Heart right ventricle (tissue), 16 donors: ENCODE data around the gene MGAT5. TPM values are rescaled to one million over a fixed set of nuclear protein-coding genes. Genes with fewer than 3 reads are reported as not detected.

ENCODE experiments used
- ATAC-seq, 8 donors: fragments of 200-7000 bp; cut with Tn5 transposase; one replicate each; pipeline ENCODE4 v1.9.1; 2020; ENCODE audit warnings: mild to moderate bottlenecking in 8 of 8, moderate library complexity in 8 of 8, moderate number of reproducible peaks in 1 of 8
- DNase-seq, 2 donors: peaks; one replicate each; pipeline ENCODE4 v3.0.0-alpha.2; 2020
- H3K27ac ChIP-seq, 10 donors: fragments of 200-600 bp; sonication (generic) in 2 of 10; one replicate each; pipeline versions ENCODE4 v1.5.0 to v1.8.0; 2020 to 2022; ENCODE audit warnings: mild to moderate bottlenecking in 3 of 10
- H3K27me3 ChIP-seq, 7 donors: fragments of 200-600 bp; one replicate each; pipeline ENCODE4 v1.8.0; 2021 to 2022; ENCODE audit warnings: mild to moderate bottlenecking in 2 of 7
- H3K36me3 ChIP-seq, 9 donors: fragments of 200-600 bp; sonication (generic) in 1 of 9; one replicate each; pipeline versions ENCODE4 v1.5.0 to v1.8.0; 2020 to 2022; ENCODE audit warnings: mild to moderate bottlenecking in 2 of 9
- H3K4me1 ChIP-seq, 9 donors: fragments of 200-600 bp; sonication (generic) in 1 of 9; one replicate each; pipeline versions ENCODE4 v1.5.0 to v1.8.0; 2020 to 2022; ENCODE audit warnings: mild to moderate bottlenecking in 4 of 9
- H3K4me3 ChIP-seq, 10 donors: fragments of 200-600 bp; sonication (generic) in 2 of 10; one replicate each; pipeline versions ENCODE4 v1.5.0 to v1.8.0; 2020 to 2022; ENCODE audit warnings: mild to moderate bottlenecking in 7 of 10, moderate library complexity in 2 of 10
- H3K9me3 ChIP-seq, 11 donors: fragments of 200-600 bp in 10 of 11; sonication (generic) in 2 of 11; one replicate each; pipeline versions ENCODE4 v1.5.0 to v1.8.0; 2013 to 2022; ENCODE audit warnings: mild to moderate bottlenecking in 2 of 11, control low read depth in 1 of 11, moderate library complexity in 1 of 11
- WGBS, 2 donors: extraction: QIAGEN DNeasy Blood & Tissue Kit; methylation state at CpG; one replicate each; pipeline ENCODE4 v1.1.7; 2013; ENCODE audit warnings: inconsistent platforms in 1 of 2; 5-methylcytosine and 5-hydroxymethylcytosine counted together
- intact Hi-C, 10 donors: fragments of 100-400 bp; cut with DNase I; formaldehyde crosslinking; loops; one replicate each; pipeline versions ENCODE4 v1.11.1 to v1.14.2; 2022
- polyA plus RNA-seq, 2 donors: library from polyadenylated mRNA; stranded (reverse); fragments of 200-250 nt; gene quantifications; one replicate each; pipeline ENCODE4 v1.2.3, GENCODE V29; 2013
- total RNA-seq, 10 donors: library from RNA; stranded (reverse); fragmentation: NEBNext Ultra II Directional in 3 of 10; extraction: Animal tissue kit (Norgen Biotek cat#: 25700) in 3 of 10; gene quantifications; one replicate each; pipeline versions ENCODE4 v1.2.1 to v1.2.4, GENCODE V29; 2021 to 2023
- TF ChIP-seq, protein P1 (sequence below), 9 donors: fragments of 200-600 bp; sonication (generic) in 2 of 9; IDR thresholded peaks; one replicate each; pipeline versions ENCODE4 v1.5.0 to v1.8.0; 2021 to 2022; ENCODE audit warnings: antibody characterized with exemption in 9 of 9, mild to moderate bottlenecking in 5 of 9, moderate library complexity in 1 of 9
- donor health status: Arrhythmogenic right ventricular cardiomyopathy.
- donor health status: ischemic (EF 13 %, LVEDD 7.1; RV severe dilation, severe dysfunction).
- donor health status: healthy with polysubstance abuse.
- donor health status: DM: no; HTN: yes; CAD: no.
- donor health status: DM: no; HTN: no; CAD: no.
- donor health status: ischemic (EF 25% LVEDD 6.9; RV normal size, moderate dysfunction).
- donor health status: ischemic (EF 25% LVEDD 5.7; RV mildly dilated, moderate dysfunction).
- donor health status: healthy.
- donor health status: DM: yes; HTN: yes; CAD: no.
- donor health status: Ischemic cardiomyopathy.
- donor health status: ischemic (EF 35%, LVEDD 5.7; RV mildly dilated, moderate dysfunction).
- donor health status: nonischemic (EF 11% LVEDD 7.7; RV severe dilation, severe dysfunction).
- donor health status: DM: yes; HTN: yes; CAD: no.
- donor health status: PGD.
- donor health status: ischemic (EF 29% LVEDD 5.4; RV normal size, mild dysfunction).
- donor health status: nonischemic (EF 23%, LVEDD 6.1; RV moderate dilation, normal function).

Gene MGAT5
- total and polyA plus RNA-seq, 12 donors, result 6.4 to 111 (median 92.2) TPM

DNA sequence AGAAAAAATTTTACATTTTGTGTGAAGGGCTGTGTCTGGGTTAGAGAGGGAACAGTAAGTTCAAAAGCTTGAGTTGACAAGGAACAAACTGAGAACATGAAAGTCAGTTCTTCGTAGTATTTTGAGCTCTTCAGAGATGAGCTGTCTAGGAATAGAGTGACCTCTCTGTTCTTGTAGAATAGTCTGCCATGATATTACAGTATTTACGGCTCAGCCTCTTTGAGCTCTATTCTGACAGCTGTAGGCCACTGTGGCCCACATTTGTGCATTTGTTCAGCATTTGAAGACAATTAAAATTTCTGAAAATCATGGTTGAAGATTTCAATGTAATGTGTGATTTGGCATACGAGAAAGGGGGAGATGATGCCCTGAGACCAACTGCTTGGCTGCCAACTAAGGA, 172.8 kb downstream of the MGAT5 start:
- intact Hi-C loops, result no loop called here
- Histone ChIP-seq H3K27ac (no peak overlapping the region), H3K4me1 (peaks cover 0 to 9% (median 3%) of the 10 kb centered on the region in 9 donors), H3K27me3 (no peaks in the 10 kb centered on the region), H3K36me3 (peaks cover 0 to 88% (median 13%) of the 10 kb centered on the region in 9 donors), H3K4me3 (no peak overlapping the region), H3K9me3 (no peaks in the 10 kb centered on the region)
- TF ChIP-seq, protein P1, sequence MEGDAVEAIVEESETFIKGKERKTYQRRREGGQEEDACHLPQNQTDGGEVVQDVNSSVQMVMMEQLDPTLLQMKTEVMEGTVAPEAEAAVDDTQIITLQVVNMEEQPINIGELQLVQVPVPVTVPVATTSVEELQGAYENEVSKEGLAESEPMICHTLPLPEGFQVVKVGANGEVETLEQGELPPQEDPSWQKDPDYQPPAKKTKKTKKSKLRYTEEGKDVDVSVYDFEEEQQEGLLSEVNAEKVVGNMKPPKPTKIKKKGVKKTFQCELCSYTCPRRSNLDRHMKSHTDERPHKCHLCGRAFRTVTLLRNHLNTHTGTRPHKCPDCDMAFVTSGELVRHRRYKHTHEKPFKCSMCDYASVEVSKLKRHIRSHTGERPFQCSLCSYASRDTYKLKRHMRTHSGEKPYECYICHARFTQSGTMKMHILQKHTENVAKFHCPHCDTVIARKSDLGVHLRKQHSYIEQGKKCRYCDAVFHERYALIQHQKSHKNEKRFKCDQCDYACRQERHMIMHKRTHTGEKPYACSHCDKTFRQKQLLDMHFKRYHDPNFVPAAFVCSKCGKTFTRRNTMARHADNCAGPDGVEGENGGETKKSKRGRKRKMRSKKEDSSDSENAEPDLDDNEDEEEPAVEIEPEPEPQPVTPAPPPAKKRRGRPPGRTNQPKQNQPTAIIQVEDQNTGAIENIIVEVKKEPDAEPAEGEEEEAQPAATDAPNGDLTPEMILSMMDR (IDR thresholded peaks at IDR 0.05), result no peak
- WGBS, 2 donors, result 86 to 90% methylated on average over 3 of the region's 3 CpGs
- DNase-seq (no peak), ATAC-seq (no peak)

DNA sequence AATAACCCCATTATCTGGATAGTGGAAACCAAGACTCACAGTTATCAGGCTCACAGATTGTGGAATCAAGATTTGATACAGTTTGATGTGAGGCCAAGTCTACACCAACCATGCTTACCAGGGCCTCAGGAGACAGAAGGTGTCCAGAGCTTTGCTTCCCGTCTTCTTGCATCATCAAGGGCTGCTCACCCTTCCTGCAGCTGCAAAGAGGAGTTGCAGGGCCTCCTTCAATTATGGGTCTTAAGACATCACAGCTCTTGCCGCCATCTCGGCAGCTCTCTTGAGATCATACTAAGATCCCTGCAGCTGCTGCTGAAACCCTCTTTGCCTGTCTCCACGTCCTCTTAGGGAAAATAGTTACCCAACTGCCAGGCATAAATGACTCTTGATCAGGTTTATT, 176.0 kb downstream of the MGAT5 start:
- no peaks in the 10 kb centered on the region for H3K9me3 ChIP-seq
- H3K4me1 ChIP-seq, result peaks cover 0 to 9% (median 0%) of the 10 kb centered on the region in 9 donors
- H3K36me3 ChIP-seq, result peaks cover 0 to 94% (median 21%) of the 10 kb centered on the region in 9 donors
- ATAC-seq (no peak), DNase-seq (no peak)
- H3K4me3 ChIP-seq, result no peak overlapping the region
- TF ChIP-seq, protein P1 (IDR thresholded peaks at IDR 0.05), result no peak
- H3K27ac ChIP-seq, result no peak overlapping the region
- intact Hi-C loops, result loop anchor here in 1 of 10 donors (10.0 kb wide), 1 partner anchor 455 kb away; no protein-coding TSS in a partner anchor
- 91% methylated on average over 4 of the region's 4 CpGs for WGBS, 2 donors
- no peaks in the 10 kb centered on the region for H3K27me3 ChIP-seq

DNA sequence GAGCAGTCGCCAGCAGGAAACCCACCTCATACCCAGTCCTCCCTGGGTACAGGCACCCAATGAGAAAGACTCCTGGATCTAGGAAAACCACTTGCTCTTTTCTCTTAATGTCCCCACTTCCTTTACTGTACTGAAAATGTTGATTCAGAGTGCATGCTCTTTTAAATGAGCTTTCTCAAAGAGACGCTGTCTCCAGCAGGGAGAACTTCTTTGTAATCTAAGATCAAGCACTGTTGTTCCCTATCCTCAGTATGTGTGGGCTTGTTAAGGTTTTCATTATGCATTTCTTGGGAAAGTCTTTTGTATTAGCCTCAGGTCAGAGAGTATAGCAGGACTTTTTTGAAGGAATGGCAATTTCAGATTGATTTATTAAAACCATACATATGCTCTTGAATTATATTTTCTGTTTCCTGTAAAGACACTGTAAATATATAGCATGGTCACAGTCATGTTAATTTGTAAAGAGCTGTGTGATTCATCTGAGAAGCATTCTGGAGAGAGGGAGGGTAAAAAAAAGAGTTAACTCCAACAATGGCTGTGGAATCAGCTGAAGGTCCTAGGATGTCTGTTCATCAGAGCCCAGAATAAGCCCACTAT, 178.1 kb downstream of the MGAT5 start:
- TF ChIP-seq, protein P1 (IDR thresholded peaks at IDR 0.05), result no peak
- DNase-seq (no peak), ATAC-seq (no peak)
- Histone ChIP-seq H3K27me3 (no peaks in the 10 kb centered on the region), H3K4me1 (peaks cover 0 to 3% (median 0%) of the 10 kb centered on the region in 9 donors), H3K9me3 (no peaks in the 10 kb centered on the region), H3K36me3 (peaks cover 0 to 100% (median 21%) of the 10 kb centered on the region in 9 donors), H3K27ac (no peak overlapping the region), H3K4me3 (no peak overlapping the region)
- WGBS, 2 donors, result 95% methylated on average over 2 of the region's 2 CpGs
- intact Hi-C loops, result loop anchor here in 1 of 10 donors (10.0 kb wide), 1 partner anchor 457 kb away; no protein-coding TSS in a partner anchor

DNA sequence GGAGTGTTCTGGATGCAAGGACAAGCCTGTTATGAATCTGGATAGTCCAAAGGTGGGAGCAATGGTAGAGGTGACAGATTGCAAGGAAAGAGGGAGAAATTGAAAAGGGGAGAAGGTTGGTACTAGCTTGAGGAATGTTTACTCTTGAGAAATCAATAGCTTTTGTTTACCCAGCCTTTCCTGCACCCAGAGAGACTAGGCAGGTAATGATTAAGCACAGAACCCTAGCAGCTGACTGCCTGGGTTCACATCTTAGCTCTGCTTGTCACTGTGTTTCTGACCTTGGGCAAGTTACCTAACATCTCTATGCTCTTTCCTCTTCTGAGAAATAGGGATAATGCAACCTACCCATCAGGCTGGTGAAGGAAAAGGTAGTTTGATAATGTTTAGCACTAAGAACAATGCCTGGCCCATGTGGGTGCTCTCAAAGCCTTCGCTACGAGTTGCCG, 178.6 kb downstream of the MGAT5 start:
- ATAC-seq, result no peak

More for the DNA sequence above, 178.6 kb downstream of the MGAT5 start:
- Histone ChIP-seq H3K36me3 (peaks cover 0 to 100% (median 21%) of the 10 kb centered on the region in 9 donors), H3K27me3 (no peaks in the 10 kb centered on the region), H3K4me3 (no peak overlapping the region), H3K27ac (no peak overlapping the region), H3K9me3 (no peaks in the 10 kb centered on the region), H3K4me1 (no peaks in the 10 kb centered on the region)
- intact Hi-C loops, result loop anchor here in 1 of 10 donors (10.0 kb wide), 1 partner anchor 458 kb away; no protein-coding TSS in a partner anchor
- WGBS, 2 donors, result 98 to 99% methylated on average over 3 of the region's 3 CpGs
- TF ChIP-seq, protein P1 (IDR thresholded peaks at IDR 0.05), result no peak
- no peak for DNase-seq
